ENCODE data around the gene AP3B1. TPM values are rescaled to one million over a fixed set of nuclear protein-coding genes. Genes with fewer than 3 reads are reported as not detected.

Gene AP3B1
- total and polyA plus RNA-seq, 2 of the 8 experiments (the other 6 are each of a cell fraction or from before 2014, with no cell fraction given), result 45.8 to 48.3 TPM

DNA sequence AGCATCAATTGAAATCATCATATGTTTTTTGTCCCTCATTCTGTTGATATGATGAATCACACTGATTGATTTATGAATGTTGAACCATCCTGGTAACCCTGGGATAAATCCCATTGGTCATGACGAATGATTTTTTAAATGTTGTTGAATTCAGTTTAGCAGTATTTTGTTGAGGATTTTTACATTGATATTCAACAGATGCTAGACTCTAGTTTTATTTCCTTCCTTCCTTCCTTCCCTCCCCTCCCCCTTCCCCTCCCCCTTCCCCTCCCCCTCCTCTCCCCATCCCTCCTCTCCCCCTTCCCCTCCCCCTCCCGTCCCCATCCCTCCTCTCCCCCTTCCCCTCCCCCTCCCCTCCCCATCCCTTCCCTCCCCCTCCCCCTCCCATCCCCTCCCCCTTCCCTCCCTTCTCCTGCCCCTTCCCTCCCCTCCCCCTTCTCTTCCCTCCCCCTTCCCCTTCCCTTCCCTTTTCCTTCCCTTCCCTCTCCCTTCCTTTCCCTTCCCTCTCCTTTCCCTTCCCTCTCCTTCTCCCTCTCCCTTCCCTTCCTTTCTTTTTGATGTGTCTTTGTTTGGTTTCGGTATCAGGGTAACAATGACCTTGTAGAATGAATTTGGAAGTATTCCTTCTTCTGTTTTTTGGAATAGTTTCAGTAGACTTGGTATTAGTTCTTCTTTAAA lies 142.8 kb downstream of the AP3B1 start (continued):
- TF ChIP-seq RAD21 (IDR thresholded peaks at IDR 0.05 in 1 of 2, conservative IDR thresholded peaks at IDR 0.05 in 1 of 2; ENCODE audit: low read depth in 2 of 2, low read length in 2 of 2) (no peak), POLR2A (IDR thresholded peaks at IDR 0.05; ENCODE audit: control extremely low read depth in 1 of 2, low read depth in 2 of 2, low read length in 2 of 2) (no peak)
- TF ChIP-seq, protein P1, sequence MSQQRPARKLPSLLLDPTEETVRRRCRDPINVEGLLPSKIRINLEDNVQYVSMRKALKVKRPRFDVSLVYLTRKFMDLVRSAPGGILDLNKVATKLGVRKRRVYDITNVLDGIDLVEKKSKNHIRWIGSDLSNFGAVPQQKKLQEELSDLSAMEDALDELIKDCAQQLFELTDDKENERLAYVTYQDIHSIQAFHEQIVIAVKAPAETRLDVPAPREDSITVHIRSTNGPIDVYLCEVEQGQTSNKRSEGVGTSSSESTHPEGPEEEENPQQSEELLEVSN (IDR thresholded peaks at IDR 0.05), result no peak

All from H1 (cell line).